Subcutaneous adipose tissue (tissue), 4 donors: ENCODE data around the gene SDC3. TPM values are rescaled to one million over a fixed set of nuclear protein-coding genes. Genes with fewer than 3 reads are reported as not detected.

Source experiments
- CTCF ChIP-seq: fragments of 450-650 bp; IDR thresholded peaks from one replicate; pipeline ENCODE4 v1.5.1; 2016; ENCODE audit warnings: low read depth, mild to moderate bottlenecking, control low read depth, antibody characterized with exemption, moderate library complexity
- total RNA-seq, 4 donors: library from RNA; depleted of rRNA; stranded (reverse); fragments of >200 nt; gene quantifications; one replicate each; pipeline ENCODE4 v1.1.0, GENCODE V29; 2016

The SDC3 gene
- total RNA-seq, 4 donors from 2014 or later = 13.2 to 35.7 (median 20.7) TPM

GRCh38 chr1:30923597-30923996 is 15.0 kb upstream of the SDC3 start:
- TF ChIP-seq CTCF = no peak

GRCh38 chr1:30920827-30921226 is 12.3 kb upstream of the SDC3 start:
- no peak for TF ChIP-seq CTCF

- TF ChIP-seq CTCF = no peak
Observed at GRCh38 chr1:30919025-30919881, 10.7 kb upstream of the SDC3 start.

- no peak for TF ChIP-seq CTCF
Observed at GRCh38 chr1:30916296-30916695, 7.7 kb upstream of the SDC3 start.

- no peak for TF ChIP-seq CTCF
Observed at GRCh38 chr1:30915491-30916230, 7.1 kb upstream of the SDC3 start.

GRCh38 chr1:30914931-30915330 is 6.4 kb upstream of the SDC3 start:
- TF ChIP-seq CTCF = no peak

- TF ChIP-seq CTCF = no peak
Observed at GRCh38 chr1:30914587-30914922, 6.0 kb upstream of the SDC3 start.
